ENCODE measurements around the gene NMD3. TPM values are rescaled to one million over a fixed set of nuclear protein-coding genes. Genes with fewer than 3 reads are reported as not detected.

The NMD3 gene
- polyA plus RNA-seq, 1 experiment: 53.5 TPM

DNA sequence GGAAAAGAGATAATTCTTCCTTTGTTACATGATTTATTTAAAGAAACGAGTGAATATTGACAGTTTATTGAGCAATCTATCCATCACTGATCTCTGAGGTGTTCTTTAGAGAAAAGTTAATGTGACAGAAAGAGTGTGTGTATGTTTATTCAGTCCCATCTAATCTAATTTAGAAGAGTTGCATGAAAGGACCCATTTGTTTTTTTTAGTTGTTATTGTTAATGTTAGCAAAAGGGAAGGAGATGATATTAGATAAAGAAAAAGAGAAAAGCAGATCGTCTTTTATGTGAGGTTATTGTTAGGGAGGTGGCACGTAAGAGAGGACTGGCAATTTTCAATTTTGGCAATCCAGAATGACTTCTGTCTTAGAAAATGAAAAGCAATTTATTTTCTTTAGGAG, 46.5 kb downstream of the NMD3 start:
- no peak for DNase-seq (ENCODE audit: low read depth)
- TF ChIP-seq, protein P1, sequence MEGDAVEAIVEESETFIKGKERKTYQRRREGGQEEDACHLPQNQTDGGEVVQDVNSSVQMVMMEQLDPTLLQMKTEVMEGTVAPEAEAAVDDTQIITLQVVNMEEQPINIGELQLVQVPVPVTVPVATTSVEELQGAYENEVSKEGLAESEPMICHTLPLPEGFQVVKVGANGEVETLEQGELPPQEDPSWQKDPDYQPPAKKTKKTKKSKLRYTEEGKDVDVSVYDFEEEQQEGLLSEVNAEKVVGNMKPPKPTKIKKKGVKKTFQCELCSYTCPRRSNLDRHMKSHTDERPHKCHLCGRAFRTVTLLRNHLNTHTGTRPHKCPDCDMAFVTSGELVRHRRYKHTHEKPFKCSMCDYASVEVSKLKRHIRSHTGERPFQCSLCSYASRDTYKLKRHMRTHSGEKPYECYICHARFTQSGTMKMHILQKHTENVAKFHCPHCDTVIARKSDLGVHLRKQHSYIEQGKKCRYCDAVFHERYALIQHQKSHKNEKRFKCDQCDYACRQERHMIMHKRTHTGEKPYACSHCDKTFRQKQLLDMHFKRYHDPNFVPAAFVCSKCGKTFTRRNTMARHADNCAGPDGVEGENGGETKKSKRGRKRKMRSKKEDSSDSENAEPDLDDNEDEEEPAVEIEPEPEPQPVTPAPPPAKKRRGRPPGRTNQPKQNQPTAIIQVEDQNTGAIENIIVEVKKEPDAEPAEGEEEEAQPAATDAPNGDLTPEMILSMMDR (IDR thresholded peaks at IDR 0.05; ENCODE audit: insufficient read depth, low read depth, low read length): no peak
- ChIA-PET CTCF (interaction anchor here (1.4 kb wide), 1 partner anchor 8 kb away, joined by 5 read pairs; no protein-coding TSS in a partner anchor), POLR2A (no interaction called here)
- Histone ChIP-seq H3K27me3 (ENCODE audit: control insufficient read depth, insufficient read depth, low read length) (no peaks in the 10 kb centered on the region), H3K4me3 (ENCODE audit: low read depth, low read length) (no peak overlapping the region), H3K36me3 (ENCODE audit: control insufficient read depth, insufficient read depth, low read length) (peaks cover 2% of the 10 kb centered on the region; the same call in 1 of the 2 replicates)

DNA sequence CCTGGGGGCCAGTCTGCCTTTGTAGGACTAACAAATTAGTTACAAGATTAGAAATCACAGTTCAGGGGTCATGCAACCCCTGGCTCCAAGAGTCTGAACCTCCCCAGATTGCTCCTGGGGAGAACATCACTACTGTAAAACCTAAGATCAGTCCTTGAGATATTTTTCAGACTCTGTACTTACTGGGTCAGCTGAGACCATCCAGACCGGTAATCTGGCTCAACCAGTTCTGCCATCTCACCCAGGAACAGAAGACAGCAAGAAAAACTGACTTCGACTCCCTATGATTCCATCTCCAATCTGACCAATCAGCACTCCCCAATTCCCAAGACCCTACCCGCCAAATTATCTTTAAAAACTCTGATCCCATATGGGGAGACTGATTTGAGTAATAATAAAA, 47.5 kb downstream of the NMD3 start:
- no peak overlapping the region for H3K4me3 ChIP-seq (ENCODE audit: low read depth, low read length)
- DNase-seq (ENCODE audit: low read depth): no peak
- H3K27me3 ChIP-seq (ENCODE audit: control insufficient read depth, insufficient read depth, low read length): no peaks in the 10 kb centered on the region
- POLR2A ChIA-PET: no interaction called here
- CTCF ChIA-PET: no interaction called here
- TF ChIP-seq, protein P1 (IDR thresholded peaks at IDR 0.05; ENCODE audit: insufficient read depth, low read depth, low read length): no peak
- peaks cover 2% of the 10 kb centered on the region; the same call in 1 of the 2 replicates for H3K36me3 ChIP-seq (ENCODE audit: control insufficient read depth, insufficient read depth, low read length)

DNA sequence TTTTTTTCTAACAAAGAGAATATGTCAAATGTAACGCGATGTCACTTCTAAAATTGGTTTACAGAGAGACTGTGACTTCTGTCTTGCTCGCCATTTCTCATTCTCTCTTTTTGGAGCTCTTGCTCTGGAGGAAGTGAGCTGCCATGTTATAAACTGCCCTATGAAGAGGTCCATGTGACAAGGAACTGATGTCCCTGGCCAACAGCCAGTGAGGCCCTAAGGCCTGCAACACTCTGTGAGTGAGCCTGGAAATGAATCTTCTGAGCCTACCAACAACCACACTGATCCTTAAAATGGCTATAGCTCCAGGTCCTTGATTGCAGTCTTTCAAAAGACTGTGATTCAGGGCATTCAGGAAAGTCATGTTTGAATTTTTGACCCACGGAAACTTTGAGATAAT, 49.9 kb downstream of the NMD3 start:
- TF ChIP-seq, protein P1 (IDR thresholded peaks at IDR 0.05; ENCODE audit: insufficient read depth, low read depth, low read length): no peak
- H3K4me3 ChIP-seq (ENCODE audit: low read depth, low read length): no peak overlapping the region
- H3K27me3 ChIP-seq (ENCODE audit: control insufficient read depth, insufficient read depth, low read length): no peaks in the 10 kb centered on the region
- peaks cover 2% of the 10 kb centered on the region; the same call in 1 of the 2 replicates for H3K36me3 ChIP-seq (ENCODE audit: control insufficient read depth, insufficient read depth, low read length)
- ChIA-PET CTCF (interaction anchor here (1.2 to 1.7 kb wide), 6 partner anchors 21 to 315 kb away, joined by 3 to 6 read pairs (median 4); no protein-coding TSS in a partner anchor), POLR2A (interaction anchor here (0.6 kb wide), 1 partner anchor 17 kb away, joined by 14 read pairs; no protein-coding TSS in a partner anchor)
- DNase-seq (ENCODE audit: low read depth): no peak

DNA sequence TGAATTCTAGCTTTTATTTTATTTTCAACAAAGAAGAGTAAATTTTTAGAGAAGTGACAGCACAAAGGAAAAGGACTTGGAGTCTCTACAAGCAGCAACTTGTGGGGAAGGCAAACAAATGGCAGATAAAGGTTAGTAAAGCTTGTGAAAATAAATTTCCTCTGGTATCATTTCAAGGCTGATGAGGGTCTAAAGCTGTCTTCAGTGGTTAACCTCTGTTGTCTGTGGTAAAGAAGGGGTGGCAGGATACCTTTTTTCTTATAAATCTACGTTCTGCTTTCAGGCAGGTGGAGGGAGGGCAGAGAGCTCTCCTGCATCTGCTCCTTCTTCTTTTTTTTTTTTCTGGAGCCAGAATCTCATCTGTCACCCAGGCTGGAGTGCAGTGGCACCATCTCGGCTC, 50.5 kb downstream of the NMD3 start:
- DNase-seq (ENCODE audit: low read depth): no peak
- TF ChIP-seq, protein P1 (IDR thresholded peaks at IDR 0.05; ENCODE audit: insufficient read depth, low read depth, low read length): no peak
- Histone ChIP-seq H3K27me3 (ENCODE audit: control insufficient read depth, insufficient read depth, low read length) (no peaks in the 10 kb centered on the region), H3K4me3 (ENCODE audit: low read depth, low read length) (no peak overlapping the region), H3K36me3 (ENCODE audit: control insufficient read depth, insufficient read depth, low read length) (peaks cover 2% of the 10 kb centered on the region; the same call in 1 of the 2 replicates)
- ChIA-PET POLR2A (interaction anchor here (0.6 kb wide), 1 partner anchor 16 kb away, joined by 14 read pairs; no protein-coding TSS in a partner anchor), CTCF (interaction anchor here (1.2 to 1.7 kb wide), 5 partner anchors 95 to 315 kb away, joined by 3 to 6 read pairs (median 4); no protein-coding TSS in a partner anchor)

DNA sequence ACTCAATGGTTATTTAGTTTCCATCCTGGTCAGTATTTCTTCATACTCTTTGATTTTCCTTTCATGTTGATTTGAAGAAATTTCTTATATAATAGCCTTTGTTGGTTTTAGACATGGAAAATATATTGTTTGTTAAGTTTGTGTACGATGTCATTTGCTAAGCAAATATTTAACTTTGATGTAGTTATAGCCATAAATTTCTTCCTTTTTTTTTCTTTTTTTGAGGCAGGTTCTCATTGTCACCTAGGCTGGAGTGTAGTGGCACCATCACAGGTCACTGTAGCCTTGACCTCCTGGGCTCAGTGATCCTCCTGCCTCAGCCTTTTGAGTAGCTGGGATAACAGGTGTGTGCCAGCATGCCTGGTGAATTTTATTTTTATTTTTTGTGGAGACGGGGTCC, 51.4 kb downstream of the NMD3 start:
- TF ChIP-seq, protein P1 (IDR thresholded peaks at IDR 0.05; ENCODE audit: insufficient read depth, low read depth, low read length): no peak
- POLR2A ChIA-PET: interaction anchor here (0.5 kb wide), 1 partner anchor 28 kb away, joined by 8 read pairs; no protein-coding TSS in a partner anchor
- Histone ChIP-seq H3K4me3 (ENCODE audit: low read depth, low read length) (no peak overlapping the region), H3K27me3 (ENCODE audit: control insufficient read depth, insufficient read depth, low read length) (no peaks in the 10 kb centered on the region), H3K36me3 (ENCODE audit: control insufficient read depth, insufficient read depth, low read length) (peaks cover 2% of the 10 kb centered on the region; the same call in 1 of the 2 replicates)
- no peak for DNase-seq (ENCODE audit: low read depth)
- CTCF ChIA-PET: interaction anchor here (0.8 to 1.6 kb wide), 4 partner anchors 95 to 586 kb away, joined by 3 to 6 read pairs (median 3); no protein-coding TSS in a partner anchor
